Kidney epithelial cell (primary cell): ENCODE data around the gene IL1RAPL1. TPM values are rescaled to one million over a fixed set of nuclear protein-coding genes. Genes with fewer than 3 reads are reported as not detected.

ENCODE experiments used
- DNase-seq: peaks from one replicate; pipeline ENCODE4 v3.0.0-alpha.2; 2010; ENCODE audit warnings: low read depth
- H3K27me3 ChIP-seq: 2 replicates; pipeline ENCODE4 v1.6.0; 2011; ENCODE audit warnings: low read length; ENCODE audit not compliant: control insufficient read depth, insufficient read depth
- H3K36me3 ChIP-seq: 2 replicates; pipeline ENCODE4 v1.5.1; 2011; ENCODE audit warnings: low read length; ENCODE audit not compliant: control insufficient read depth, insufficient read depth
- H3K4me3 ChIP-seq: 2 replicates; pipeline ENCODE4 v1.5.1; 2011; ENCODE audit warnings: low read depth, mild to moderate bottlenecking, control low read depth, low read length
- total RNA-seq: library from RNA; depleted of rRNA; stranded (reverse); fragments of >200 nt; gene quantifications from 2 replicates; pipeline ENCODE4 v1.2.3, GENCODE V29; 2015
- TF ChIP-seq, protein P1 (sequence below): IDR thresholded peaks from 2 replicates; pipeline ENCODE4 v1.5.1; 2011; ENCODE audit warnings: mild to moderate bottlenecking, moderate library complexity, low read length, control low read depth, inconsistent platforms; ENCODE audit not compliant: insufficient read depth, poor library complexity, severe bottlenecking

Gene IL1RAPL1
- total RNA-seq, 1 donor from 2014 or later, result not detected

DNA sequence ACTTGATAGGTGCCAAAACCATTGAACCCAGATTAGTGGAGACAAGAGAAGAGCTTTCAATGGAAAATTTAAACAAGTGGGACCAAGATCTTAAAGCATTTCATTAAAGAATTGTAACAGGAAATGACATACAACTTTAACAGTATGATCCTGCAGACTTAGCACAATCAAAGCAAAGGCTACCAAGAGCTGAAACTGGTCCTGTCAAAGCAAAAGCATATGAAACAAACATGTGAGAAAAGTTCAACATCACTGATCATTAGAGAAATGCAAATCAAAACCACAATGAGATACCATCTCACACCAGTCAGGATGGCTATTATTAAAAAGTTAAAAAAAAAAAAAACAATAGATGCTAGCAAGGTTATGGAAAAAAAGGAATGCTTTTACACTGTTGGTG is 425.6 kb downstream of the IL1RAPL1 start:
- Histone ChIP-seq H3K27me3 (no peaks in the 10 kb centered on the region), H3K36me3 (no peaks in the 10 kb centered on the region), H3K4me3 (no peak overlapping the region)
- TF ChIP-seq, protein P1, sequence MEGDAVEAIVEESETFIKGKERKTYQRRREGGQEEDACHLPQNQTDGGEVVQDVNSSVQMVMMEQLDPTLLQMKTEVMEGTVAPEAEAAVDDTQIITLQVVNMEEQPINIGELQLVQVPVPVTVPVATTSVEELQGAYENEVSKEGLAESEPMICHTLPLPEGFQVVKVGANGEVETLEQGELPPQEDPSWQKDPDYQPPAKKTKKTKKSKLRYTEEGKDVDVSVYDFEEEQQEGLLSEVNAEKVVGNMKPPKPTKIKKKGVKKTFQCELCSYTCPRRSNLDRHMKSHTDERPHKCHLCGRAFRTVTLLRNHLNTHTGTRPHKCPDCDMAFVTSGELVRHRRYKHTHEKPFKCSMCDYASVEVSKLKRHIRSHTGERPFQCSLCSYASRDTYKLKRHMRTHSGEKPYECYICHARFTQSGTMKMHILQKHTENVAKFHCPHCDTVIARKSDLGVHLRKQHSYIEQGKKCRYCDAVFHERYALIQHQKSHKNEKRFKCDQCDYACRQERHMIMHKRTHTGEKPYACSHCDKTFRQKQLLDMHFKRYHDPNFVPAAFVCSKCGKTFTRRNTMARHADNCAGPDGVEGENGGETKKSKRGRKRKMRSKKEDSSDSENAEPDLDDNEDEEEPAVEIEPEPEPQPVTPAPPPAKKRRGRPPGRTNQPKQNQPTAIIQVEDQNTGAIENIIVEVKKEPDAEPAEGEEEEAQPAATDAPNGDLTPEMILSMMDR, result no peak
- no peak for DNase-seq

DNA sequence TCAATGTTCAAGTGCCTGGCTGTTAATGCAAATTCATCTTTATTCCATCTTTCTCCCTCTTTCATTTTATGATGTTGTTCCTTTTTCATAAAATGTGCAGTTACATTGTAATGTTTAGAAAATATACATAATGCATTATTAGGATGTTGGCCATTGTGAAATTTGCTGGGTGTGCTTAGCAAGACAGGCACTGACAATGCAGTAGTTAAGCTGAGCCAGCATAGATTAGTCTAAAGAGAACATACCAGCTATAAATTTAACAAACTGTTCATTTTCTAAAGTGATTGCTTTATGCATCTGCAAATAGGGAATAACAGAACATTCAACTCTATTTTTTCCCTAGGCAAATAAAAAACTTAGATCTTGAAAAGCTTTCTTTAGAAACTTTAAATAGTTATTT is 436.0 kb downstream of the IL1RAPL1 start:
- Histone ChIP-seq H3K36me3 (no peaks in the 10 kb centered on the region), H3K4me3 (no peak overlapping the region), H3K27me3 (no peaks in the 10 kb centered on the region)
- TF ChIP-seq, protein P1, result no peak
- DNase-seq, result no peak

DNA sequence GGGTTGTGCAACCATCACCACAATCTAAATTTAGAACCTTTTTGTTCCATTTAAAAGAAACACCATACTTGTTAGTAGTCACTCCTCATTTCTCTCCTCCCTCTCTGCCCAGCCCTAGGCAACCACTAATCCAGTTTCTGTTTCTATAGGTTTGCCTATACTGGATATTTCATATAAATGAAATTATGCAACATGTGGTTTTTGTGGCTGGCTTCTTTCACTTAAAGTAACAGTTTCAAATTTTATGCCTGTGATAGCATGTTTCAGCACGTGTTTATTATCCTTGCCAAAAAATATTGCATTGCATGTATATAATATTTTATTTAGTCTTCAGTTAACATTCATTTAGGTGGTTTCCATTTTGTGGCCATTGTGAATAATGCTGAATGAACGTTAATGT is 437.6 kb downstream of the IL1RAPL1 start:
- Histone ChIP-seq H3K27me3 (no peaks in the 10 kb centered on the region), H3K4me3 (no peak overlapping the region), H3K36me3 (no peaks in the 10 kb centered on the region)
- DNase-seq, result no peak
- TF ChIP-seq, protein P1, result no peak

DNA sequence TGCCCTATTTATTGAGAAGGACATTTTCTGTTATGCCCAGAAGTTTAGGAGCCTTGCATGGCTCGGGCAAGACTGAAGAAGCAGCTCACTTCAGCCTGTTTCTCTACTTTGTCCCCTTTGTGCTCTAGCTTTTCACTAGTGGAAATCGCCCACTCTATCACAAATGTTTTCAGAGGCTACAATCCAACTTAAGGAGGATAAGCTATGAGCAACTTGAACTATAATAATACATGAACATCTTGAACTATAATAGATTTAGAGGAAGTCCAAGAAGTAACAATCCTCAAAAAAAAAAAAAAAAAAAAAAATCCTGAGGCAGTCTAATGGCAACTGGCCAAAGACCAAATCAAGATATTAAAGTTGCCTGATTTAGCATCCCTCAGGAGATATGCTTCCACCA is 452.3 kb downstream of the IL1RAPL1 start:
- TF ChIP-seq, protein P1, result no peak
- Histone ChIP-seq H3K36me3 (no peaks in the 10 kb centered on the region), H3K4me3 (no peak overlapping the region), H3K27me3 (no peaks in the 10 kb centered on the region)
- no peak for DNase-seq

DNA sequence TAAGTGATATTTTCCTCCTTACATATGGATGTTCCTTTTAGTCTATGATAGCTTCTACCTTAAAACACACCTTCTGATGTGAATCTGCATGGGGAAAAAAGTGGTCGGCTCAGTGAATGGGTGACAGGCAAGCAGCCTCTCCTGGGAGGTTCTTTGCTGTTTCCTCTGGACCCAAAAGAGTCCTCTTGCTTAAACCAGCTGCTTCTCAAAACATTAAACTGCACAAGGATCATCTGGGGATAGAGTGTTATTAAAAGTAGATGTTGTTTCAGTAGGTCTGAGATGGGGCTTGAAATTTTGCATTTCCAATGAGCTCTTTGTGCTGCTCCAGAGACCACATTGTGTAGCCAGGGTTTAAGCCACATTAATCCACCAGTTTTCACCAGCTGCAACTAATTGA is 452.9 kb downstream of the IL1RAPL1 start:
- TF ChIP-seq, protein P1, result no peak
- Histone ChIP-seq H3K36me3 (no peaks in the 10 kb centered on the region), H3K27me3 (no peaks in the 10 kb centered on the region), H3K4me3 (no peak overlapping the region)
- DNase-seq, result no peak

DNA sequence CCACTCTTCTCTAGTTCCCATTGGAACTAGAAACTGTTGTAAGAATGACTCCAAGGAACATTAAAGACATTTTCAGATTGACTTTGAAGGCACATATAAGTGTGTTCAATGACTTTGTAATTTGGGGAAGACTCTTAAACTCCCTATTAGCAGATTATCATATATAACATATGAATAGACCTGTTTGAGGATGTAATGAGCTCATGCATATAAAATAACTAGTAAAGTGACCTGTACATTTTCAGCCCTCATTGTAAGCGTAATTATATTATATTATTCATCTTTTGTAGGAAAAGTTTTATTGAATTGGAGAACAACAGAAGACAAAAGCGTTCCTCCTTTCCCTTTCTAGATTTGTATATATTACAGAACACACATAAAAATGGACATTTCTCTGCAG is 455.1 kb downstream of the IL1RAPL1 start:
- no peaks in the 10 kb centered on the region for H3K36me3 ChIP-seq
- H3K27me3 ChIP-seq, result no peaks in the 10 kb centered on the region
- H3K4me3 ChIP-seq, result no peak overlapping the region
- TF ChIP-seq, protein P1, result no peak
- DNase-seq, result no peak
